Naive thymus-derived CD4-positive, alpha-beta T cell (primary cell): ENCODE results near the gene POFUT2. TPM values are rescaled to one million over a fixed set of nuclear protein-coding genes. Genes with fewer than 3 reads are reported as not detected.

Experiments
- ATAC-seq: fragments of 150-1000 bp; cut with Tn5 transposase; 2 replicates; pipeline ENCODE4 v1.10.0; 2021; ENCODE audit warnings: mild to moderate bottlenecking, moderate library complexity
- CTCF ChIA-PET: fragments of 350-600 bp; sonication (Branson Sonifier 250); formaldehyde crosslinking; loops from one replicate; lab custom pipeline; 2021; ENCODE audit warnings: antibody characterized with exemption; lab: Charles Lee
- POLR2A ChIA-PET: fragments of 350-600 bp; sonication (Branson Sonifier 250); formaldehyde crosslinking; loops from one replicate; lab custom pipeline; 2021; ENCODE audit warnings: antibody characterized with exemption, inconsistent platforms; lab: Charles Lee
- DNase-seq, 9 donors: peaks; one replicate each; pipeline versions ENCODE4 v3.0.0 to v3.0.0-alpha.2; 2020 to 2022; ENCODE audit warnings: mixed read lengths in 1 of 9
- H3K27ac ChIP-seq: one replicate; pipeline ENCODE4 v1.7.0; 2013; ENCODE audit warnings: mild to moderate bottlenecking, low read depth, low read length, moderate library complexity
- H3K27me3 ChIP-seq, 2 donors: one replicate each; pipeline ENCODE4 v1.7.0; 2013; ENCODE audit warnings: low read length in 2 of 2, mild to moderate bottlenecking in 2 of 2, moderate library complexity in 2 of 2; ENCODE audit not compliant: control insufficient read depth in 2 of 2, insufficient read depth in 2 of 2
- H3K36me3 ChIP-seq, 3 experiments: 1 replicate in 2 of 3; 2 replicates in 1 of 3; pipeline ENCODE4 v1.7.0; 2013; ENCODE audit warnings: low read length in 3 of 3, mild to moderate bottlenecking in 3 of 3, moderate library complexity in 1 of 3; ENCODE audit not compliant: insufficient read depth in 3 of 3, control insufficient read depth in 2 of 3
- H3K4me1 ChIP-seq, 2 donors: one replicate each; pipeline ENCODE4 v1.7.0; 2013; ENCODE audit warnings: low read length in 2 of 2, mild to moderate bottlenecking in 2 of 2, moderate library complexity in 1 of 2; ENCODE audit not compliant: control insufficient read depth in 2 of 2, insufficient read depth in 2 of 2
- H3K4me3 ChIP-seq: 2 replicates; pipeline ENCODE4 v1.7.0; 2013; ENCODE audit warnings: mild to moderate bottlenecking, low read length
- H3K9me3 ChIP-seq, 3 experiments: 1 replicate in 2 of 3; 2 replicates in 1 of 3; pipeline ENCODE4 v1.7.0; 2013; ENCODE audit warnings: low read length in 3 of 3; ENCODE audit not compliant: control insufficient read depth in 2 of 3
- H3K27ac Mint-ChIP-seq, 9 donors: one replicate each; pipeline ENCODE4 v1.8.0; 2020 to 2022; ENCODE audit warnings: mixed read lengths in 9 of 9, mild to moderate bottlenecking in 8 of 9, moderate library complexity in 5 of 9, inconsistent platforms in 2 of 9
- H3K27me3 Mint-ChIP-seq, 5 donors: one replicate each; pipeline ENCODE4 v1.8.0; 2021 to 2022; ENCODE audit warnings: mixed read lengths in 5 of 5, mild to moderate bottlenecking in 1 of 5
- H3K36me3 Mint-ChIP-seq, 5 donors: one replicate each; pipeline ENCODE4 v1.8.0; 2020 to 2022; ENCODE audit warnings: mixed read lengths in 5 of 5, mild to moderate bottlenecking in 3 of 5, inconsistent platforms in 1 of 5
- H3K4me1 Mint-ChIP-seq, 7 donors: one replicate each; pipeline ENCODE4 v1.8.0; 2020 to 2022; ENCODE audit warnings: mixed read lengths in 7 of 7, mild to moderate bottlenecking in 3 of 7, inconsistent platforms in 1 of 7
- H3K4me3 Mint-ChIP-seq, 10 donors: one replicate each; pipeline ENCODE4 v1.8.0; 2020 to 2022; ENCODE audit warnings: mild to moderate bottlenecking in 10 of 10, mixed read lengths in 10 of 10, moderate library complexity in 6 of 10, inconsistent platforms in 2 of 10
- H3K9me3 Mint-ChIP-seq, 11 donors: one replicate each; pipeline ENCODE4 v1.8.0; 2020 to 2022; ENCODE audit warnings: mixed read lengths in 11 of 11, mild to moderate bottlenecking in 4 of 11, inconsistent platforms in 1 of 11, moderate library complexity in 1 of 11
- intact Hi-C, 2 donors: fragments of 100-400 bp; cut with micrococcal nuclease; formaldehyde crosslinking; loops; one replicate each; pipeline ENCODE4 v1.15.1; 2023
- polyA plus RNA-seq, 2 donors: library from polyadenylated mRNA; unstranded; fragments of 300-500 nt; fragmentation: Illumina TruSeq; gene quantifications; one replicate each; pipeline ENCODE4 v1.2.3, GENCODE V29; 2021
- total RNA-seq, 6 experiments: library from RNA in 5 of 6; stranded (reverse) in 5 of 6; gene quantifications; 1 replicate in 5 of 6; 2 replicates in 1 of 6; pipeline ENCODE4 v1.2.3 and lab custom pipeline; 2021 to 2026

The POFUT2 gene
- total and polyA plus RNA-seq, 7 experiments from 2014 or later = 3.8 to 53.3 (median 45.3) TPM

- peaks cover 0 to 3% (median 0%) of the 10 kb centered on the region in 5 donors for H3K36me3 Mint-ChIP-seq
- Histone ChIP-seq H3K27ac (no peak overlapping the region), H3K9me3 (no peaks in the 10 kb centered on the region), H3K4me1 (peaks cover 13 to 16% of the 10 kb centered on the region in 2 donors), H3K27me3 (no peaks in the 10 kb centered on the region), H3K4me3 (no peak overlapping the region), H3K36me3 (no peaks in the 10 kb centered on the region)
- no peaks in the 10 kb centered on the region for H3K9me3 Mint-ChIP-seq
- ATAC-seq = no peak
- H3K27me3 Mint-ChIP-seq = peaks cover 0 to 6% (median 0%) of the 10 kb centered on the region in 5 donors
- H3K27ac Mint-ChIP-seq = peak overlapping the region in 7 of 9 donors; percentile 36 to 78 (median 47)
- peak overlapping the region in 3 of 10 donors; percentile 27 to 53 (median 41) for H3K4me3 Mint-ChIP-seq
- H3K4me1 Mint-ChIP-seq = peaks cover 9 to 41% (median 35%) of the 10 kb centered on the region in 7 donors
- DNase-seq = peak in 1 of 9 donors; percentile 5
- POLR2A ChIA-PET = interaction anchor here (0.6 to 1.0 kb wide), 2 partner anchors 145 to 441 kb away, joined by 3 read pairs; no protein-coding TSS in a partner anchor
- CTCF ChIA-PET = interaction anchor here (1.5 kb wide), 1 partner anchor 9 kb away, joined by 3 read pairs; no protein-coding TSS in a partner anchor
- intact Hi-C loops = loop anchor here in 1 of 2 donors (10.0 kb wide), 1 partner anchor 350 kb away; the partner anchor contains the start of gene SLX9
Measured at GRCh38 chr21:45294509-45295291, 7.0 kb upstream of the POFUT2 start.

DNA sequence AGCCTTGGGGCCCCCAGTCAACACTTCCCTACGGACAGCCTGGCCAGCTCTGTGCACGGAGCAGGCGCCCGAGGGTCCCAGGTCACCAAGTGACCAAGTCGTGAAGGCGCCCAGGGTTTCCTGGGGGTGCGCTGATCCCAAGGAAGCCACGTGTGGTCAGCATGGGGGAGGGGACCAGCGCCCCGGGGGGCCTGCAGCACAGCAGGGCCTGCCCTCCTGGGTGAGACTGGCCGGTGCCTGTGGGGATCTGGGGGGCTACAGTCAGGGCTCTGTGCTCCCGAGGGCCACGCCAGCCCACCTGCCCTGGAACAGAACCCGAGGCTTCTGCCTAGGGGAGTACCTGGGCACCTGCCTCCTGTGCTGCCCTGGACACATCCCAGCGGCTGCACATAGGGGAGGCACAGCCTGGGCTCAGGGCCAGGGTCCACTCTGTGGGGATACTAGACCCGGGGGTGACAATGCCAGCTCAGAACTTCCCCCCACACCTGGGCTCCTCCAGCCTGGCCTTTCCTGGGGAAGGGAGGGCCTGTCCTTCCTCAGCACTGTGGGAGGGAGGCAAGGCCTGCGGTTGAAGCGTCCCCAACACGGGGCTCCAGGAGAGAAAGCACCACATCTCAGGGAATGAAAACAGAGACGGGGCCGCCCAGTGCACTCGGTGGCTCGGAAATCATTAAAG is 6.2 kb upstream of the POFUT2 start:
- H3K9me3 ChIP-seq = no peaks in the 10 kb centered on the region
- H3K36me3 ChIP-seq = no peaks in the 10 kb centered on the region
- intact Hi-C loops = loop anchor here in 1 of 2 donors (2.0 to 10.0 kb wide), 2 partner anchors 29 to 349 kb away; partner anchors contain the start of gene SLX9
- H3K27me3 Mint-ChIP-seq = peaks cover 0 to 11% (median 0%) of the 10 kb centered on the region in 5 donors
- DNase-seq = peak in 1 of 9 donors; percentile 5
- no peak overlapping the region for H3K27ac Mint-ChIP-seq
- H3K9me3 Mint-ChIP-seq = no peaks in the 10 kb centered on the region
- peaks cover 14 to 16% of the 10 kb centered on the region in 2 donors for H3K4me1 ChIP-seq
- no peak for ATAC-seq
- no peaks in the 10 kb centered on the region for H3K36me3 Mint-ChIP-seq
- no peak overlapping the region for H3K4me3 ChIP-seq
- ChIA-PET CTCF (interaction anchor here (1.5 kb wide), 1 partner anchor 10 kb away, joined by 3 read pairs; no protein-coding TSS in a partner anchor), POLR2A (interaction anchor here (1.0 to 1.4 kb wide), 2 partner anchors 28 to 146 kb away, joined by 3 to 6 read pairs; no protein-coding TSS in a partner anchor)
- H3K27me3 ChIP-seq = no peaks in the 10 kb centered on the region
- peak overlapping the region in 2 of 10 donors; percentile 60 to 78 for H3K4me3 Mint-ChIP-seq
- H3K4me1 Mint-ChIP-seq = peaks cover 12 to 47% (median 37%) of the 10 kb centered on the region in 7 donors
- no peak overlapping the region for H3K27ac ChIP-seq

DNA sequence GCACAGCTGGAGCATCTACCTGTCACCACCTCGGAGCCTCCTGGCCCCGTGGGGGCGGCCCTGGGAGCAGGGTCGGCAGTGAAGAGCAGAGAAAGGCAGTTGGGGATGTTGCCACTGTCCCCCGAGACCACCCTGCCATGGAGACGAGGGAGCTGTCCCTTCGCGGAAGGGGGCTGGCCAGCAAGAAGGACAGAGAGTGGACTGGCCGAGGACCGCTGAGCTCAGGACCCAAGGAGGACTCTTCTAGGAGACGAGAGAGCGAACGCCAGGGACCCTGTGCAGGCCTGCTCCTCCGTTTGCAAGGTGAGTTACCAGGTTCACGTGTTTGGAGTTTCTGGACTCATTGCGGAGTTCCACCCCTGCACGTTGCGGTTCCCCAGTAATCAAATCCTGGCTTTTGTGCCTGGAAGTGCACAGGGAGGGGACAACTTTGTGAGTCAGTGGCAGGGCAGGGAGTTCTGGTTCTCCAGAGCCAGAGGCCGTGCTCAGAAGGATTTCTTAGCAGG is 5.6 kb upstream of the POFUT2 start:
- no peaks in the 10 kb centered on the region for H3K36me3 ChIP-seq
- H3K27me3 ChIP-seq = no peaks in the 10 kb centered on the region
- DNase-seq (no peak), ATAC-seq (no peak)
- peak overlapping the region; percentile 66 for H3K27ac ChIP-seq
- peak overlapping the region in 7 of 9 donors; percentile 47 to 84 (median 71) for H3K27ac Mint-ChIP-seq
- intact Hi-C loops = loop anchor here in 1 of 2 donors (2.0 to 10.0 kb wide), 2 partner anchors 30 to 348 kb away; partner anchors contain the start of gene SLX9
- H3K36me3 Mint-ChIP-seq = no peaks in the 10 kb centered on the region
- peaks cover 0 to 12% (median 0%) of the 10 kb centered on the region in 5 donors for H3K27me3 Mint-ChIP-seq
- peaks cover 13 to 50% (median 37%) of the 10 kb centered on the region in 7 donors for H3K4me1 Mint-ChIP-seq
- ChIA-PET POLR2A (interaction anchor here (1.3 to 1.4 kb wide), 3 partner anchors 16 to 155 kb away, joined by 3 to 6 read pairs (median 3); no protein-coding TSS in a partner anchor), CTCF (interaction anchor here (0.5 to 1.5 kb wide), 10 partner anchors 11 to 311 kb away, joined by 3 to 12 read pairs (median 4); no protein-coding TSS in a partner anchor)
- no peak overlapping the region for H3K4me3 ChIP-seq
- H3K4me1 ChIP-seq = peaks cover 16 to 18% of the 10 kb centered on the region in 2 donors
- H3K9me3 ChIP-seq = no peaks in the 10 kb centered on the region
- H3K9me3 Mint-ChIP-seq = no peaks in the 10 kb centered on the region
- H3K4me3 Mint-ChIP-seq = peak overlapping the region in 6 of 10 donors; percentile 17 to 78 (median 56)

GRCh38 chr21:45292399-45293219 is 4.9 kb upstream of the POFUT2 start:
- Mint-ChIP-seq H3K4me3 (peak overlapping the region in 9 of 10 donors; percentile 35 to 78 (median 63)), H3K27me3 (peaks cover 0 to 14% (median 0%) of the 10 kb centered on the region in 5 donors), H3K36me3 (no peaks in the 10 kb centered on the region), H3K27ac (peak overlapping the region; percentile 52 to 93 (median 81)), H3K9me3 (no peaks in the 10 kb centered on the region), H3K4me1 (peaks cover 15 to 50% (median 37%) of the 10 kb centered on the region in 7 donors)
- no peaks in the 10 kb centered on the region for H3K27me3 ChIP-seq
- no peaks in the 10 kb centered on the region for H3K36me3 ChIP-seq
- peak; percentile 75 for ATAC-seq
- peak overlapping the region; percentile 10 for H3K4me3 ChIP-seq
- intact Hi-C loops = loop anchor here (1.0 to 10.0 kb wide), 6 partner anchors 30 to 528 kb away; partner anchors contain the start of gene SLX9 (in 1 of the 2)
- H3K9me3 ChIP-seq = no peaks in the 10 kb centered on the region
- POLR2A ChIA-PET = interaction anchor here (0.8 to 1.4 kb wide), 4 partner anchors 16 to 154 kb away, joined by 3 to 6 read pairs (median 3); no protein-coding TSS in a partner anchor
- CTCF ChIA-PET = interaction anchor here (0.5 to 1.3 kb wide), 10 partner anchors 30 to 629 kb away, joined by 3 to 12 read pairs (median 4); no protein-coding TSS in a partner anchor
- DNase-seq = peak; percentile 53 to 80 (median 69)
- peak overlapping the region; percentile 66 for H3K27ac ChIP-seq
- peaks cover 16 to 18% of the 10 kb centered on the region in 2 donors for H3K4me1 ChIP-seq

DNA sequence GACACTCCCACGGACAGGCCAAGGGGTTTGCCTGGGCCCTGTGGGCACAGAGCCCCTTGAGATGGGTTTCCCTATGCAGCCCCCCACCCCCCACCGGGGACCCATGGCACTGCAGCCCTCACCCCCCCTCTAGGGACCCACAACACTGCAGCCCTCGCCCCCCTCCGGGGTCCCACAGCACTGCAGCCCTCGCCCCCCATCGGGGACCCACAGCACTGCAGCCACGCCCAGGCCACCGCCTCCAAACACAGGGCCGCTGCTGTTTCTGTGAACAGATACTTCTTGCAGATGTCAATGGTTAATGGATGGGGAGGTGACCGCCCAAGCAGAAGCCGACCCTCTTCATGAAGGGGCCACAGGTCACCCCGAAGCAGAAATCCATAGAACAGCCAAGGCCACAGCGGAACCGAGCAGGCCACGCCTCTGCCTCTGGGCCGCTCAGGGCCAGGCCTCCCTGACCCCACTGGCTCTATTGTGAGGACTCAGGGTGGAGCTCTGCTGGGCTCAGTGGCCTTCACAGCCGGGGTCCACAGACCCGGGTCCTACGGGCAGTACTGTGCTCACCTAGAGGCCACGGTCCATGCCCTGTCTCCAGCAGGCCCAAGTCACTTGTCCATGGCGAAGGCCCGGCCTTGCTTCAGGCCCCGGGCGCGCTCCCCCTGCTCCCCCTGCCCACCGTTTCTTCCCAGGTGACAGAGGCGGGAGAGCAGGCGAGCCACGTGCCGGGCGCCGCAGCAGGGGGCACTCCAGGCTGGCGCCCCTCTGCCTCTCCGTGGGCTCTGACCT is 4.1 kb upstream of the POFUT2 start:
- peak overlapping the region; percentile 66 for H3K27ac ChIP-seq
- peak overlapping the region in 6 of 9 donors; percentile 66 to 90 (median 77) for H3K27ac Mint-ChIP-seq

More for the DNA sequence above, 4.1 kb upstream of the POFUT2 start:
- no peak overlapping the region for H3K4me3 ChIP-seq
- Mint-ChIP-seq H3K27me3 (peaks cover 0 to 14% (median 0%) of the 10 kb centered on the region in 5 donors), H3K4me1 (peaks cover 15 to 50% (median 37%) of the 10 kb centered on the region in 7 donors), H3K9me3 (no peaks in the 10 kb centered on the region), H3K36me3 (no peaks in the 10 kb centered on the region), H3K4me3 (peak overlapping the region in 2 of 10 donors; percentile 60 to 78)
- intact Hi-C loops = loop anchor here (1.0 to 10.0 kb wide), 6 partner anchors 31 to 528 kb away; partner anchors contain the start of gene SLX9 (in 1 of the 2)
- peaks cover 16 to 18% of the 10 kb centered on the region in 2 donors for H3K4me1 ChIP-seq
- no peaks in the 10 kb centered on the region for H3K36me3 ChIP-seq
- DNase-seq (peak in 2 of 9 donors; percentile 5 to 13), ATAC-seq (no peak)
- POLR2A ChIA-PET = interaction anchor here (1.3 to 1.4 kb wide), 2 partner anchors 17 to 153 kb away, joined by 3 read pairs; no protein-coding TSS in a partner anchor
- no peaks in the 10 kb centered on the region for H3K27me3 ChIP-seq
- CTCF ChIA-PET = interaction anchor here (0.5 to 1.3 kb wide), 6 partner anchors 144 to 630 kb away, joined by 3 to 12 read pairs (median 7); no protein-coding TSS in a partner anchor
- H3K9me3 ChIP-seq = no peaks in the 10 kb centered on the region
